GM11168 (cell line): ENCODE measurements around the gene NFIX.

Source experiments
- in situ Hi-C: fragments of 300-500 bp; cut with MboI; formaldehyde crosslinking; loops from one replicate; pipeline ENCODE4 v1.12.0; 2022; ENCODE audit warnings: low sequenced_read_pairs; ENCODE audit not compliant: unreplicated experiment

NFIX gene

GRCh38 chr19:13031917-13032623, 36.8 kb downstream of the NFIX start:
- in situ Hi-C loops = loop anchor here (5.0 kb wide), 1 partner anchor 40 kb away; no protein-coding TSS in a partner anchor

GRCh38 chr19:13032837-13033236, 37.6 kb downstream of the NFIX start:
- in situ Hi-C loops = loop anchor here (5.0 kb wide), 1 partner anchor 41 kb away; no protein-coding TSS in a partner anchor

- in situ Hi-C loops = loop anchor here (5.0 kb wide), 1 partner anchor 41 kb away; no protein-coding TSS in a partner anchor
Measured at GRCh38 chr19:13033244-13033643, 38.0 kb downstream of the NFIX start.

GRCh38 chr19:13033819-13034611, 38.7 kb downstream of the NFIX start:
- in situ Hi-C loops = loop anchor here (5.0 kb wide), 1 partner anchor 42 kb away; no protein-coding TSS in a partner anchor

- in situ Hi-C loops = loop anchor here (5.0 kb wide), 1 partner anchor 42 kb away; no protein-coding TSS in a partner anchor
Measured at GRCh38 chr19:13034636-13035035, 39.4 kb downstream of the NFIX start.

GRCh38 chr19:13035820-13036365, 40.6 kb downstream of the NFIX start:
- in situ Hi-C loops = no loop called here

GRCh38 chr19:13036366-13036976, 41.2 kb downstream of the NFIX start:
- in situ Hi-C loops = no loop called here

- in situ Hi-C loops = no loop called here
Measured at GRCh38 chr19:13037161-13037560, 41.9 kb downstream of the NFIX start.

GRCh38 chr19:13037731-13038130, 42.5 kb downstream of the NFIX start:
- in situ Hi-C loops = no loop called here

- in situ Hi-C loops = no loop called here
Measured at GRCh38 chr19:13038306-13039210, 43.3 kb downstream of the NFIX start.

GRCh38 chr19:13039211-13039789, 44.0 kb downstream of the NFIX start:
- in situ Hi-C loops = no loop called here

- in situ Hi-C loops = loop anchor here (10.0 kb wide), 1 partner anchor 54 kb away; no protein-coding TSS in a partner anchor
Measured at GRCh38 chr19:13040232-13040947, 45.1 kb downstream of the NFIX start.

GRCh38 chr19:13040948-13041292, 45.6 kb downstream of the NFIX start:
- in situ Hi-C loops = loop anchor here (10.0 kb wide), 1 partner anchor 54 kb away; no protein-coding TSS in a partner anchor

- in situ Hi-C loops = loop anchor here (10.0 kb wide), 1 partner anchor 52 kb away; no protein-coding TSS in a partner anchor
Measured at GRCh38 chr19:13042443-13043130, 47.3 kb downstream of the NFIX start.

- in situ Hi-C loops = loop anchor here (10.0 kb wide), 1 partner anchor 52 kb away; no protein-coding TSS in a partner anchor
Measured at GRCh38 chr19:13043285-13043684, 48.0 kb downstream of the NFIX start.

GRCh38 chr19:13044231-13044836, 49.1 kb downstream of the NFIX start:
- in situ Hi-C loops = loop anchor here (10.0 kb wide), 1 partner anchor 50 kb away; no protein-coding TSS in a partner anchor

GRCh38 chr19:13045812-13046211, 50.5 kb downstream of the NFIX start:
- in situ Hi-C loops = loop anchor here (10.0 kb wide), 1 partner anchor 49 kb away; no protein-coding TSS in a partner anchor
